Measurements from ENCODE around the gene SYNDIG1.
"Not testable (repeated sequence)": the region's sequence is repeated elsewhere in the genome, so short reads cannot be mapped to it uniquely, and the experiment has no call there.

The SYNDIG1 gene

DNA sequence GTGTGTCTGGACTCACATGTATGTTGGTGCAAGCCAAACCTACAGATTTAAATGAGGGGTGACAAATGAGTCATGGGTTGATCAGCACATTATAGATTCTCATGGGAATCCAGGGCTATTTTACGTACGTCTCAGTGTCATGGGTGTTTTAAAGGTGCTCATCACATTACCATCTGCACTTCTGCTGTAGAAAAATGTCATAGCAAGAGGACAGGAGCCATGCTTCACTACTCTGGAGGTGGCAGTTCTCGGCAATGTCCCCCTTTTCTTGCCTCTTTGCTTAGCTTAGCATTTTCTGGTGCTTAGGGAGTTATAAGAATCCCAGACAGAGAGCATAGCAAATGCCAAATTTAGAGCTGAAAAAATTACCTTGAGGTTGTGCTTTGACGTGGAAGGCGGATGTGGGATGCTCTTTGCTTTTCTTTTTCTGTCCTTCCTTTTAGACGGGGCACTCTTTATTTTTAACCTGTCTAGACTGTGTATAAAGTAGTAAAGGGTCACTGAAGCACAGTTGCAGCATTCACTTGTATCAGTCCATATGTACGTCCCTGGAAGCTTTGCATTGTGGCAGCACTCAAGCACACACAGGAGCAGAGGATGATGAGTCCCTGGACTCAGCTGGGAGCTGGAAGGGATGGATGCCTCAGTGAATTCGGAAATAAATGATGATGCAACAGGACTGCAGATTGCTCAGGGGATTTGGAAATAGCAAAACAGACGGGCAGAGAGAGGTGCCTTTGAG is 139.7 kb downstream of the SYNDIG1 start:
- DNase-seq, result no peak

DNA sequence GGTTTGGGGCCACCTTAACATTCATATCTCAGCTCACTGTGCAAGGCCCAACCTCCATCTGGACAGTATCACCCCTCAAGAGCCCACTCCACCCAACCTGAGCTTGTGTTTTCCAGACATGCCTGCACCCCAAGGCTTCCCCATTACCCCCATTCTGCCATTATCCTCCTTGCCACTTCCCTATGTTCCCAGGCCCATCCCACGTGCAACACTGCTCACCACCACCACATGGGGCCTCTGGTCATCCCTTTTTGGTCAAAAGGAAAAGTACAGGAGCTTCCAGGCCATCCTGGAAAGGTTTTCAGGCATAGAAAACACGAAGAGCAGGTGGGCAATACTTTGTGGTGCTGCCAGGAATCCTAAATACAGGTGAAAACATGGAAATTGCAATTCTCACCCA is 140.3 kb downstream of the SYNDIG1 start:
- no peak for DNase-seq

DNA sequence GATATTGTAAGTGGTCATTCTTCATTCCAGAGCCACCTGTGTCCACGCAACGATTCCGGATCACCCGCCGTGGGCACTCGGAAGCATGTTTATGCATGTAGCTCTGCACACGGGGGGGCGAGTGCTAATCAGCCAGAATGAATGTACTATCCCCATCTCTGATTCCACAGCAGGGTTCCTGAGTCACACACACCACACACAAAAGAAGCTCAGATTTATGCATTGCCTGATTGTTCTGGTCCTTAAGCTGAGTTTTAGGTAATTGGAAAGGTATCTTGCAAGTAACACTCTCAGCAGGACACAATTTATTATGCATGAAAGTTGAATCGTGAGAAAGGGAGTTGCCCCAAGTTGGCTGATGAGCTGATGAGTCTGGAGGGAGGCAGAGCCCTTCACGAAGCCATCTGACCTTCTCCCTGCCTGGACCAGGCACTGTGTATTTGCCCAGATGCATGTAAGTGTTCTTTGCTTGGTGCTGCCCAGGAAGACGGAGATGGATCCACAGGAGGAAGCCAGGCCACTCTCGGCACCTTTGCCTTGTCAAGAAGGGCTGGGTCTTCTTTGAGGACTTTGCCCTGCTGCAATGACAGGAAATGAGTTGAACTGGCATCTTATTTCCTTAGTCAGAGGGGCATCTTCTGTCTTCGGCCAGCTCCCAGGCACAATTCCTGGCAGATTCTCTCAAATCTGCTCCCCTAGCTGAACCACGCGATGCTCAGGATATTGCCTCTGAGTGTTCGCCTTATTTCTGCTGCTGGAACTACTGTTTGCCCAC is 141.1 kb downstream of the SYNDIG1 start:
- no peak for DNase-seq

DNA sequence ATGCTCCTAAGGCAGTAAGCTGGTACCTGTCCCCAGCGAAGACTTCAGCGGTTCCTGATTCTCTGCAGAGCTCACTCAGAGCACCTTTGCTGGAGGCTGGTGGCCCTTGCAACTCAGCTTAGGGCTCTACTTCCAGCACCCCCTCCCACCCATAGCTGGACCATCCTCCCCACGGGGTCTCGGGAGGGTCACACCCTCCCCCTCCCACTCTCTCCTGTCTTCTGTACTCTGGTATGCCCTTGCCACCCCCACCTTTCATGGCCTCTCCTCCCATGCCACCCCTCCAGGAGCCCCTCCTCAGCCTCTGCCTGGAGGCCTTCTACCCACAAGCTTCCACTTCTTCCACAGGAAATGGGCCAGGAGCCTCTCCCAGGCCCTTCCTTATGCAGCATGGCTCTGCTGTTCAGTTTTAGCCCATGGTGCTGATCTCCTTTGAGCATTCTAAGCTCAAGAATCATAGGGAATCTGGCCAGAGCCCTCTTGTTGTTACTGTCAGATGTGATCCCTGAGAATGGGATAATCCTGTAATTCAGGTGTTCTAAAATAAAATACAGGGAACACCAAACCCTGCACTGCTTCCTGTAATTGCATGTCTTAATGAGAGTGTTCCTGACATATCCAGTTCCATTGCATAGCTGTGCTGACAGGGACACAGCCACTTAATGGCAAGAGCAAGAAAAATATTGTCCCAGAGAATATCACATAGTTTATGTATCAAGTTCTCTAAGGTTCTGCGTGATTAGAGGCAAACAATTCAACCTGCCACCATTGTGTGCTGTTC is 142.1 kb downstream of the SYNDIG1 start:
- DNase-seq, result no peak

DNA sequence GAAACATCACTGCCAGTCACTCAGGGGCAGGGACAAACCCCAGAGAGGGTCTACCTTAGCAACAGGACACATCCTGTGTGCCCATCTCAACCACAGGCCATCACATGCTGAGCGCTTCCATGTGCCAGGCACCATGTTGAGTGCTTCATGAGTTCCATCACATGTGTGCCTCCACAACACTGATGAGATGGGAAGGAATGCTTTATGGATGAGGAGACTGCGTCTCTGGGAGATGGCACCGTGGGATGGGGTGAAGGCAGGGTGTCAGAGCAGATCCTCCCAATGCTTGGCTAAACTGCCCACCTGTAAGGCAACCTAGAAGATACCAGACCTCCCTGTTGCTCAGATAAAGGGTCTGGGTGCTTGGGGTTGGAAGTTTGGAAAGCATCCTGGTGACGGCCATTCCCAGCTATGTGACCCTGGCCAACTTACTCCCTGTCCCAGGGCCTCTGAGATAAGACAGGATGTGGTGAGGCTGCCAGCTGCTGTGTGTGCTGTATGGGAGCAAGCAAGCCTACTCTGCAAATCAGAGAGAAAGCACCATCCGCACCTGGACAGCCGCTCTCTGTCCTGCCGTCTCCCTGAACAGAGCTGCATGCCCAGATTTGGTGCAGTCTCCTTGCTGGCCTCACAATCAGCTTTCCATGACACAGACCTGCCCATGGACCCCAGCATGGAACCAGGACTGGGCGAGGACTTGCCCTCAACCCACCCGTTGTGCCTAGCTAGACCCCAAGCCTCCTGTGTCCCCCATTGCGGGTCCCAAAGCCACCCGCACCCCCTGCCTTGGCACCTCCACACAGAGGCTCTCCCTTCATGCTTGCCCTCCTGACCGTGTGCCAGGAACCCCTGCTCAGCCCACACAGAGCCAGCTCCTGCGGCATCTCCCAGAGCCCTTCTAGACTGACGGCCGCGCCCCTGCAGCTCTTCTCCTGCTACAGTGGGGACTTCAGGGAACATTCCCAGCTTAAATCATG is 143.7 kb downstream of the SYNDIG1 start:
- no peak for DNase-seq

DNA sequence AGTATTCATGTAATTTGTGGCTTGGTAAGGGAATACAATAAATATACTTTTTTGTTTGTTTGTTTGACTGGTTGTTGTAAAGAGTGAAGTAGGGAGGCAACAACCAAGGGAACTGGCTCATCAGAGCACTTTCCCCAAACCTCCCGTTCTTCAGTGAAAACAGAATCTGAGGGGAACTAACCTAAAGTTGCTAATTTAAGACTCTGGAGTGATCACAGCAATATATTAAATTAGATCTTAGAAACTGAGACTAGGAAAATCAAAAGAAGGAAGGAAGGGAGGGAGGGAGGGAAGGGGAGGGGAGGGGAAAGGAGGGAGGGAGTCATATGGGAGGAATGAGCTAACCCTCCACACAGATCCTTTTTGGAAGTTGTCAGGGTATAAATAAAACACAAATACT is 144.9 kb downstream of the SYNDIG1 start:
- DNase-seq, result no peak

DNA sequence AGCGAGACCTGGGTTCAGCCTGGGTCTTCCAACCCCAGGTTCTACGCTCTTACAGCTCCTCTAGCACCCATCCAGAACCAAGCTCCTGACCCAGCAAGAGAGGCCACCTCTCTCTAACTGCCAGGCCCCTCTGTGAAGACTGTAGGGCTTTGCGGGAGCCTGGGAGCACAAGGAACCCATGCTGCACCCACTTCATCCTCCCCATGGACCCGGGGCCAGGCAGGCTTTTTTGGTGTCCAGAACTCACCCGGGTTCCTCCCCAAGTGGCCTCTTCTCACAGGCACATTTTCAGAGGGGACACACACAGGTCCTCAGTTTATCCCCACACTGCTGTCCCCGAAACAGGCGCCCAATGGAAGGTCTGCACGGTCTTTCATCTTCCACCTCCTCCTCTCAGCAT is 145.9 kb downstream of the SYNDIG1 start:
- DNase-seq, result no peak

DNA sequence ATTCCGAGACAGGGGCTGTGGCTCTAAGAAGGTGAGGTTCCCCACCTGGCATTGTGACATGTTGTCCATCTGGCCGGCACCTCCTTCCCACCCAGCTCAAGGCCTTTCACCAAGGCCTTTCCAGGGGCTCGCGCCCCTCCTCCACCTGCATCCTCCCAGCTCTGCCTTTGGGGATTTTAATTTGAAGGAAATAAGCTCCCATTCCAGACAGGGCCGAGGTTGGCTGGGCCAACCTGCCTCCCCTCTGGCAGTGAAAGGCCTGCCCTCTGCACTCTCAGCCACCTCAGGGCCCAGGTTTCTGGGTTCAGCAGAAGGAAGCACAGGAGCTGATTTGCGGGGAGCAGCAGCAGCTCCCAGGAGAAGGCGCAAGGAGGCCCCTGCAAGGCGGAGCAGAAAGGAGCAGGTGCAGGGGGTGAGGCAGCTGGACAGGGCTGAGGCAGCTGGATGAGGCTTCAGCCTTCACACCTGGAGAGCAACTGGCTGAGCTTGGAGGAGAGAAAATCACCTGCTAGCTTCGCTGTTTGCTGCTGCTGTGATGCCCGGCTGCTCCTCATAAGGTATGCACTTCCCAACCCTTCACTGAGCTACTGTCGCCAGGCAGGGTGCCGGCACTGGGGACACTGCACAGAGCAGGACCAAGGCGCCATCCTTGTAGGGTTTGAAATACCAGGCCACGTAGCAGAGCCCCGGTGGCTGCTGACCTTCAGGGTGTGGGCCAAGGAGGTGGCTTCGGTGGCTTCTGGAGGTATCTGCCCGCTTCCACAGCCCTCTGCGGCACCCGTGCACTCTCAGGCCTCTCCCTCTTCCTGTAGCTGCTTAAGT is 147.0 kb downstream of the SYNDIG1 start:
- DNase-seq, result no peak

DNA sequence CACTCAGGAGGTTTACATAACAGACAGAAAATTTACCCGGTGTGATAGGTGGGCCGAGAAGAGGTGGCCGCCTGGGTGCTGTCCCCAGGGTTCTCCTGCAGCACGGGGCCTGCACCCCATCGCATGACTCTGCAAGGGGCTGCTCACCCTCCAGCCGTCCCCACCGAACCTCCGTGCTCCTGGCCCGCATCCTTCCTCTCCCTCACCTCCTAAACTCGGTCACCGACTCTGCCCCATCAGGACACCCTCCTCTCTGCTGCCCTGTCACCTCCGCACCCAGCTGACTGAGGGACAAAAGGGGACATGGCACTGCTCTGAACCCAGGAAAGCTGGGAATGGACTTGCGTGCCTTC is 147.6 kb downstream of the SYNDIG1 start:
- no peak for DNase-seq

DNA sequence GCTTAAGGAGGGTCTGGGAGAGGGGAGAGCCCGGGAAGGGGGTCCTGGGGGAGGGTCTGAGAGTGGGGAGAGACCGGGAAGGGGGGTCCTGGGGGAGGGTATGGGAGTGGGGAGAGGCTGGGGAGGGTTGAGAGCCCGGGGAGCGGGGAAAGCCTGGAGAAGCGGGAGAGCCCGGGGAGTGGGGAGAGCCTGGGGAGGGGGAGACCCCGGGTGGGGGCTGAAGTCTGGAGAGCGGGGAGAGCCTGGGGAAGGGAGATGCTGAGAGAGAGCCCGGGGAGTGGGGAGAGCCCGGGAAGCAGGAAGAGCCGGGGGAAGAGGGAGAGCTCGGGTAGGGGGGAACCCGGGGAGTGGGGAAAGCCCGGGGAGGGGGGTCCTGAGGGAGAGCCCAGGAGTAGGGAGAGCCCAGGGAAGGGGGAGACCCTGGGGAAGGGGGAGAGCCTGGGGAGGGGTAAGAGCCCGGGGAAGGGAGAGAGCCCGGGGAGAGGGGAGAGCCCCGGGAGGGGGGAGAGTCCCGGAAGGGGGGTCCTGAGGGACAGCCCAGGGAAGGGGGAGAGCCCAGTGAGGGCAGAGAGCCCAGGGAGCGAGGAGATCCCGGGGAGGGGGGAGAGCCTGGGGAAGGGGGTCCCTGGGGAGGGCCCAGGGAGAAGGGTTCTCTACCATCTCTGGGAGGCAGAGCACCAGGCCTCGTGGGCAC is 148.5 kb downstream of the SYNDIG1 start:
- DNase-seq, result no peak

DNA sequence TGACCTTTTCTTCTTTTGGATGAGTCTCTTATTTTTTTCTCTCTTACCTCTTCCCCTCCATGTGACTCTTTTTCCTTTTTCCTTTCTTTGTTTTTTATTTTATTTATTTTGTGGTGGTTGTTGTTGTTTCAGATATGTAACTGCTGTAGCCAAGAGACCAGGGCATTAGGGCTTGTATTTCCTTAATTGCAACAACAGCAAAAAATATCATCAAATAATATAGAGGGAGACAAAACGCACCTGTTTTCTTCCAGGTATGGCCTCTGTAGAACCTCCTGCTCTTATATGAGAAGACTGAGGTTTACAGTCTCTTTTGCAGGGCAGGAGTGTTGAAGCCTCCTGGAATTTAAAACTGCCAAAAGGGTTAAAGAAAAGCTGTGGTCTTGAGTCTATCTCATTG is 149.3 kb downstream of the SYNDIG1 start:
- DNase-seq, result no peak

DNA sequence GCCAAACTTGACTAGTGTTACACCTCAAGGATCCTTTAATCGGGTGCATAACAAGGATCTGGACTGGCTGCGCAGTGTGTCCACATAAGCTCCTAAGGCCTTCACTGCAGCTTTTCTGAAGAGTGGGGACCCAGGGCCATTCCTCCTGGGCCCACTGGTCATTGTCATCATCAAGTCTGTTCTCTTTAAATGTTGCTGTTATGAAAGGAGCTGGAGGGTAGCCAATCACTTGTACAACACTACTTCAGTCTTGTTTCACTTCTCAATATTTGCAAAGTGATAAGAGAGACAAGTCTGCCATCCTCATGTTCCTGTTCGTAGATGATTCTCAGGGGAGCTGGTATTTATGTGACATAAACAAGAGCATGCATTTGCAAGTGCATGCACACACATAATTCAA is 149.8 kb downstream of the SYNDIG1 start:
- DNase-seq, result no peak

DNA sequence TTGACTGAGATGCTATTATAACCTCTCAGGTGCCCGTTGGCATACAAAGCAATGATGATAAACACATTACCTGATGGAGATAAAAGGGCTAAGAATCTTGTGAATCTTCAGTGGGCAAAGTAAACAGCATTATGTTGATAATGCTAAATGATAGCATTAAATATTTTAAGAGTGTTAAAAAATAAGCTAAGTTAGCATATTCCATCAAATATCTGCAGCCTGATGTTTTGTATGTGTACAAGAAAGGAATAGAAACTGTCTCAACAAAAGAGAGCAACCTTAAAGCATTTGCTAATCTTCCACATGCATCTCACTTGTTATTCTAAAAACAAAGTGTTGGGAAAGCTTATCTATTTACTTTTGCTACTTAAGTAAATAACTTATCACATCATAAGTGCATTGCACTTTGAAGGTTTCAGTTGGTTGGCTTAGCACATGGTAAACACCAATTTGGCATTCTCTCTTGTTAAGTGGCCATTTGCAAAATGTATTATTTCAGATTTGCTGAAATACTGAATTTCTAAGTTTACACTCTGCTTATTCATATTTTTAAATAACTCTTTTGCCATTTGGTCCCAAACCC is 151.6 kb downstream of the SYNDIG1 start:
- no peak for DNase-seq

DNA sequence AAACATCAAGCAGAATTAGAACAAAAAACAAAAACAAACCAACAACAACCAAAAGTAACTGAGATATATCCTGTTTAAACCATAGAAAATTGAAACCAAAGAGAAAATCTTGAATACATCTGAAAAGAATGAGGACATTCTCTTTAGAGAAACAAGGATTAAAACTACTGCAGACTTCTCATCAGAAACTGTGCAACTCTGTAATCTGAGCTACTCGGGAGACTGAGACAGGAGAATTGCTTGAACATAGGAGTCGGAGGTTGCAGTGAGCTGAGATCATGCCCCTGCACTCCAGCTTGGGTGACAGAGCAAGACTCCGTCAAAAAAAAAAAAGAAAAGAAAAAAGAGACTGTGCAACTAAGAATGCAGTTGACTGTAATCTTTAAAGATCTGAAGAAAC is 153.4 kb downstream of the SYNDIG1 start:
- DNase-seq, result no peak

DNA sequence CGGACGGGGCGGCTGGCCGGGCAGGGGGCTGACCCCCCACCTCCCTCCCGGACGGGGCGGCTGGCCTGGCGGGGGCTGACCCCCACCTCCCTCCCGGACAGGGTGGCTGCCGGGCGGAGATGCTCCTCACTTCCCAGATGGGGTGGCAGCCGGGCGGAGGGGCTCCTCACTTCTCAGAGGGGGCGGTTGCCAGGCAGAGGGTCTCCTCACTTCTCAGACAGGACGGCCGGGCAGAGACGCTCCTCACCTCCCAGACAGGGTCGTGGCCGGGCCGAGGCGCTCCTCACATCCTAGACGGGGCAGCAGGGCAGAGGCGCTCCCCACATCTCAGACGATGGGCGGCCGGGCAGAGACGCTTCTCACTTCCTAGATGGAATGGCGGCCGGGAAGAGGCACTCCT is 156.7 kb downstream of the SYNDIG1 start:
- not testable (repeated sequence) for DNase-seq

DNA sequence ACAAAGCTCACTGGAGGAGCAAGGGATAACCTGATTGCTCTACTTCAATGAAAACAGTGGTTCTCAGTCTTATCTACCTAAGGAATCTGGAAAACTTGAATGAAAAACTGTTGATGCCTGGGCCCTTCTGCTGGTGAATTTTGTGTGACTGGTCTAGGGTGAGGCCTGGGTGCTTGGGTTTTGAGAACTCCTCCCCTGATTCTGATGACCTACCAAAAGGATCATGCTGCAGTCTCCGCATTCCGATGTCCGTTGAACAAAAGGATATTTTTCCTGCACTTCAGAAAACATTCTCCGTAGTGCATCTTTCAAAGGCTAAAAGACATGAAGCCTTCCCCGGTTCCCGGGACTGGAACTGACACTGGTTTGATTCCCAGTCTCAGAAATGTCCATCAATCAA is 157.9 kb downstream of the SYNDIG1 start:
- DNase-seq, result no peak

DNA sequence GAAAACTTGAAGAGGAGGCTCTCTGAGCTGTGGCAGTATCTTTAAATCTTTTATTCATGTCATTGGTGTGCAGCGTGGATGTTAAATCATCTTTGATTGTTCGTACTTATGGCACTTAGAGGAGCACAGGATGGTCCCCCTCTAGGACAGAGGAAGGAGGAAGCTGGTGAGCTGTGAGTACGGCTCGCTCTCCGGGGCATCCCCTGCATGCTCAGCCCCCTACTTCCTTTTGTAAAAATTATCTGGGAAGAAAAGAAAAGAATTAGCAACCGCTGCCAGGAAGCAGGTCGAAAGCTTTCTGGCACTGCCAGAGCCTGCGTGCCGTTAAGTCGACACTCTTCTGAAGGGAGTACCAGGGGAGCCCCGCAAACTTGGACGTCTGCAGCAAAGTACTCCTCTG is 158.5 kb downstream of the SYNDIG1 start:
- no peak for DNase-seq

DNA sequence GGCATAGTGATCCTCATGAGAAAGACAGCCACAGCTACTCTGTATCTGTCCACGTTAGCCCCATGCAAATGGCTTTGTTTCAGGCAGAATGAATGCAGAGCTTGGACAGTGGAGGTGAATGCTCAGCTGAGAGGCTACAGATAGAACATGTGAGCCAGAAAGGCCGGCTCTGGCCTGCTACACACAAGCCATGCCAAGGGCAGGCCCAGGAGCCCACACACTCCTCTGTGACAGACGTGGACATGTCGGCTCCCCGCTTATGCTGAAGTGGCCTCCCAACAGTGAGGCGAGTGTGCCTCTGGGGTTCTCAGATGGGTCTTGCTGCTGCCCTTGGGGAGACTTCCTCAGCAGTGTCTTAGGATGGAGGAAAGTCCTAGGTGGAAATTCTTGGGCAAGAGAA is 159.6 kb downstream of the SYNDIG1 start:
- no peak for DNase-seq

DNA sequence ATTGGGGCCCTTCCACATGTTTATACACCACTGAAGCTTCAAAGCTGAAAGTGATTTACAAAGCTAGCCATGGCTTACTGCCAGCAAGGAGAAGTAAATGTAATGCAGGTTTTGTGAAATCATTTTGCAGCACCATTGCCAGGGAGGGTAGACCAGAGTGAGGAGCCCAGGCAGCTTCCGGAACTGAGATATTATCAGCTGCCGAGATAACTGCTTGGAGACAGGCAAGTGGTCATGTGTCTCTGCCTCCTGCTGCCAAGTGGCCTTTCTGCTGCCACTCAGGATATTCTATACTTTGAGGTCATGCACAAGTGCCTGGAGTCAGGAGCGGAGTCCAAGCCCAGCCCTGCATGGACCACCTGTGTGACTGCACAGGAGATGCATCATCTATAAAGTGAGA is 160.2 kb downstream of the SYNDIG1 start:
- DNase-seq, result no peak
